SU-DHL-6 (cell line): ENCODE data around the gene RAB11FIP2.

ENCODE experiments used
- H2AFZ ChIP-seq: fragments of 200-600 bp; sonication (generic); 2 replicates; pipeline ENCODE4 v1.6.1; 2014; ENCODE audit warnings: low read depth, mild to moderate bottlenecking, moderate library complexity, mixed read lengths, antibody characterized with exemption, low read length; ENCODE audit not compliant: severe bottlenecking
- H3F3A ChIP-seq: fragments of 200-600 bp; shearing (Covaris generic); 2 replicates; pipeline ENCODE4 v1.6.0; 2016; ENCODE audit warnings: antibody characterized with exemption, mild to moderate bottlenecking; ENCODE audit not compliant: insufficient read depth
- H3K27ac ChIP-seq: fragments of 200-600 bp; sonication (generic); 2 replicates; pipeline ENCODE4 v1.5.1; 2016; ENCODE audit warnings: low read depth, mild to moderate bottlenecking, low read length, moderate library complexity, mixed read lengths
- H3K27me3 ChIP-seq: fragments of 200-600 bp; sonication (generic), shearing (Covaris generic); 2 replicates; pipeline ENCODE4 v1.6.0; 2014; ENCODE audit warnings: mild to moderate bottlenecking, low read length
- H3K36me3 ChIP-seq: fragments of 200-600 bp; sonication (generic); 2 replicates; pipeline ENCODE4 v1.6.1; 2014; ENCODE audit warnings: mild to moderate bottlenecking, low read length, mixed read lengths
- H3K4me2 ChIP-seq: fragments of 300-600, 200-600 bp; shearing (Covaris generic), sonication (generic); 2 replicates; pipeline ENCODE4 v1.6.0; 2014; ENCODE audit warnings: low read length, low read depth, mild to moderate bottlenecking; ENCODE audit not compliant: poor library complexity, severe bottlenecking
- H3K4me3 ChIP-seq: fragments of 200-600 bp; sonication (generic); 2 replicates; pipeline ENCODE4 v1.5.1; 2014; ENCODE audit warnings: antibody characterized with exemption, low read length, mild to moderate bottlenecking, mixed read lengths; ENCODE audit not compliant: insufficient read depth, poor library complexity, severe bottlenecking
- H3K79me2 ChIP-seq: fragments of 200-600 bp; sonication (generic); 2 replicates; pipeline ENCODE4 v1.6.1; 2014; ENCODE audit warnings: mild to moderate bottlenecking, low read length, moderate library complexity; ENCODE audit not compliant: insufficient read depth
- H3K9ac ChIP-seq: fragments of 200-600 bp; sonication (generic); 2 replicates; pipeline ENCODE4 v1.7.0; 2014; ENCODE audit warnings: mild to moderate bottlenecking, low read length
- H3K9me2 ChIP-seq: fragments of 200-600 bp; sonication (generic); replicated peaks from 2 replicates; pipeline ENCODE4 v1.6.1; 2014; ENCODE audit warnings: low read length; ENCODE audit not compliant: insufficient read depth
- H3K9me3 ChIP-seq: fragments of 200-600 bp; sonication (generic); 2 replicates; pipeline ENCODE4 v1.6.1; 2014; ENCODE audit warnings: low read length, mixed read lengths; ENCODE audit not compliant: insufficient read depth
- H4K20me1 ChIP-seq: fragments of 200-600 bp; sonication (generic); 2 replicates; pipeline ENCODE4 v1.6.1; 2014; ENCODE audit warnings: low read depth, mild to moderate bottlenecking, antibody characterized with exemption, low read length, moderate library complexity, mixed read lengths
- CTCF ChIP-seq: fragments of 200-600 bp; sonication (generic); IDR thresholded peaks from one replicate; pipeline ENCODE4 v1.5.1; 2017; ENCODE audit warnings: antibody characterized with exemption, mild to moderate bottlenecking, low read length, moderate library complexity; ENCODE audit not compliant: insufficient read depth, poor library complexity, severe bottlenecking
- EZH2phosphoT487 ChIP-seq: fragments of 200-600 bp; sonication (generic), shearing (Covaris generic); conservative IDR thresholded peaks from 2 replicates; pipeline ENCODE4 v1.6.1; 2018; ENCODE audit warnings: mild to moderate bottlenecking, antibody characterized with exemption, low read length, moderate library complexity, mixed read lengths

Gene RAB11FIP2

GRCh38 chr10:117980216-117980615 is 66.5 kb downstream of the RAB11FIP2 start:
- Histone ChIP-seq H3K27me3 (no peaks in the 10 kb centered on the region), H3K9ac (no peak overlapping the region), H2AFZ (no peak overlapping the region), H3K4me3 (no peak overlapping the region), H3K4me2 (no peak overlapping the region), H3K79me2 (no peaks in the 10 kb centered on the region), H3K27ac (no peak overlapping the region), H3K9me2 (no peaks in the 10 kb centered on the region), H3K9me3 (no peaks in the 10 kb centered on the region), H4K20me1 (no peaks in the 10 kb centered on the region), H3K36me3 (no peaks in the 10 kb centered on the region), H3F3A (no peaks in the 10 kb centered on the region)
- TF ChIP-seq EZH2phosphoT487: no peak
- TF ChIP-seq CTCF: no peak

GRCh38 chr10:117972168-117972837 is 74.4 kb downstream of the RAB11FIP2 start:
- Histone ChIP-seq H3K27me3 (no peaks in the 10 kb centered on the region), H3K79me2 (no peaks in the 10 kb centered on the region), H3K9me2 (no peaks in the 10 kb centered on the region), H2AFZ (no peak overlapping the region), H3K27ac (no peak overlapping the region), H3K9me3 (no peaks in the 10 kb centered on the region), H3K4me3 (no peak overlapping the region), H3K9ac (no peak overlapping the region), H3K4me2 (no peak overlapping the region), H3F3A (no peaks in the 10 kb centered on the region), H3K36me3 (no peaks in the 10 kb centered on the region), H4K20me1 (no peaks in the 10 kb centered on the region)
- TF ChIP-seq EZH2phosphoT487 (no peak), CTCF (no peak)

- Histone ChIP-seq H3K4me2 (no peak overlapping the region), H3K27me3 (no peaks in the 10 kb centered on the region), H3K36me3 (no peaks in the 10 kb centered on the region), H3K9me2 (no peaks in the 10 kb centered on the region), H3K4me3 (no peak overlapping the region), H4K20me1 (no peaks in the 10 kb centered on the region), H3F3A (no peaks in the 10 kb centered on the region), H3K9ac (no peak overlapping the region), H2AFZ (no peak overlapping the region), H3K9me3 (no peaks in the 10 kb centered on the region), H3K79me2 (no peaks in the 10 kb centered on the region), H3K27ac (no peak overlapping the region)
- no peak for TF ChIP-seq CTCF
- TF ChIP-seq EZH2phosphoT487: no peak
These were observed 75.8 kb downstream of the RAB11FIP2 start for GRCh38 chr10:117970962-117971361.

GRCh38 chr10:117969592-117969991 is 77.1 kb downstream of the RAB11FIP2 start:
- H3K27ac ChIP-seq: no peak overlapping the region
- H3K4me2 ChIP-seq: no peak overlapping the region
- H3K9ac ChIP-seq: no peak overlapping the region
- H4K20me1 ChIP-seq: no peaks in the 10 kb centered on the region
- H3K9me3 ChIP-seq: no peaks in the 10 kb centered on the region
- no peaks in the 10 kb centered on the region for H3K27me3 ChIP-seq
- no peak overlapping the region for H2AFZ ChIP-seq
- H3K9me2 ChIP-seq: no peaks in the 10 kb centered on the region
- no peaks in the 10 kb centered on the region for H3K36me3 ChIP-seq
- no peak for TF ChIP-seq EZH2phosphoT487
- no peaks in the 10 kb centered on the region for H3F3A ChIP-seq
- H3K4me3 ChIP-seq: no peak overlapping the region
- no peaks in the 10 kb centered on the region for H3K79me2 ChIP-seq
